CD1c-positive myeloid dendritic cell (primary cell): ENCODE results near the gene CEBPE.
A peak's percentile ranks its signal among the peaks of the same experiment; 100 is the strongest.

Experiments used
- DNase-seq: peaks from one replicate; pipeline ENCODE4 v3.0.0-alpha.2; 2016; ENCODE audit errors: extremely low spot score

Gene CEBPE

GRCh38 chr14:23102801-23103200, 16.3 kb downstream of the CEBPE start:
- DNase-seq, result no peak

GRCh38 chr14:23101986-23102625, 16.9 kb downstream of the CEBPE start:
- no peak for DNase-seq

- no peak for DNase-seq
Observed at GRCh38 chr14:23101213-23101970, 17.7 kb downstream of the CEBPE start.

DNA sequence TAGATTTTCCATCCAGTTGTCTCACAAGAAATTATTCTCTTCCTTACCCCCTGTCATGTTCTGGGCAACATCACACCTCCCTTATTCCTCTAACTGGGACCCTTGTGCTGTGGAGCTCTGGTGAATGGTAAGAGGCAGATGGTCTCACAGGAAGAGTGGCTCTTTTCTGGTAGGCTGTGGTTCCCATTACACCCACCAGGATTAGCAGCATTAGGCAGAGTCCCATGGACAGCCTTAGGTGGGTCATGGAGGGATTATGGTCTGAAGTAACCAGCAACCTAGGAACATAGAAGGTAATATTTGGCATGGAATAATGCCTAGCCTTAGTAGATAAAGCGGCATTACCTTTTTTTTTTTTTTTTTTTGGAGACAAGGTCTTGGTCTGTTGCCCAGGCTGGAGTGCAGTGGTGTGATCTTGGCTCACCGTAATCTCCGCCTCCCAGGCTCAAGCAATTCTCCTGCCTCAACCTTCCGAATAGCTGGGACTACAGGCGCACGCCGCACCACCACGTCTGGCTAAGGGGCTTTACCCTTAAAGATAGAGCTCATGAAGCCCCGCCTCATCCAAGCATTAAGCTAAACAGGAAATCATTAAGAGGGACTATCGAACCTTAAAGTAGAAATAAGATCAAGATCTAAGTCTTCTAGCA, 19.7 kb downstream of the CEBPE start:
- DNase-seq, result no peak

DNA sequence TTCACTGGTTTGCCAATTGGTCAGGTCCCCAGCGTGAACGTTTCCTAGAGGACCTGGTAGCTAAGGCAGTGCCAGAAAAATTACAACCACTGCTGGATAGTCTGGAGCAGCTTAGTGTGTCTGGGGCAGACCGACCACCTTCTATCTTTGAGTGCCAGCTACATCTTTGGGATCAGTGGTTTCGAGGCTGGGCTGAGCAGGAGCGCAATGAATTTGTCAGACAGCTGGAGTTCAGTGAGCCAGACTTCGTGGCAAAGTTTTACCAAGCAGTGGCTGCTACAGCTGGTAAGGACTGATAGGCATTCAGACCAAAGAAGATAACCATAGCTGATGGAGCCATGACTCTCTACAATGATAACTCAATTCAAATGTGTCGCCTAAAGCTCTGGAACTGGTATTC, 21.3 kb downstream of the CEBPE start:
- no peak for DNase-seq

DNA sequence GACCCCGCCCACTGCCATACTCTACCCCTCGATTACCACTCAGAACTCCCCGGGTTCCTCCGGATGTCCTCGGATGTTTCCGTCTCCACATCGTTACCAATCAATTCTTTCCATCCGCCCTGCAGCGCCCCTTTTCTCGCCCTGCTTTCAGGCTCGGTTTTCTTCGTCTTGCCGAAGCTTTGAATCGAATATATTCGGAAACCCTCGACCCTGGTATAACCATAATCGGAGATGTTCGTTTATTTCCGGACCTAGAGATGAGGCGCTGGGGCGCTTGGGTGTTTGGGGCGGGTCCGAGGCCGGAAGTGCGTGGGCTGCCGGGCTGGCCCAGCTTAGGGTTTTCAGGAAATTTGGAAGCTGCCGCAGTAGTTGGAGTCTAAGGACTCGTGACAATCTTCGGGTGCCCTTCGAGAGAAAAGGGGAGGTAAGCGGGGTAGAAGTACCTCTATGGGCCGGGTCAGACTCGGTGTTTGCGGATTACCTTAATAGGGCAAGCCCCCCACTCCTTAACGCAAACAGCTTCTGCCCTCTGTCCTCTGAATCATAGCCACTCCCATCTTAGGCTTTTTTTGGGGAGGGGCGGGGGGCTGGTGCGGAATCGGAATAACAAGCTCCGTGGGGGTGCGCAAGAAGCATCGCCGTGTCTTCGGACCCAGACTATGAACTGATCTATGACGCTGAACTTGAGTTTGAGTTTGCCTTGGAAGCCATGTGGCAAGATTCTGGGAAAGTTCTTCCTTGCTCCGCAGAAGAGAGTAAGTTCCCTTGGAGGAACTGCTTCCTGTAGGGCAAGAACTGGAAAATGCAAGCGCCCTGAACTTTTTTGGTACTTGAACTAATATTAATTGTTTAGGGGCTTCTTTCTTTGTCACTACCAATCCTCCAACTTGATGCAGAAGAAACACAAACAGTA, 23.6 kb downstream of the CEBPE start, which contains the start of gene C14orf119:
C14orf119 (plus strand) TSS at position 310 of the 913 bp plus-strand sequence. CDS start 2,154 bp downstream, outside the sequence.
- peak; percentile 100 for DNase-seq

- DNase-seq, result peak; percentile 82
Observed at GRCh38 chr14:23094666-23095195, 24.3 kb downstream of the CEBPE start, which contains the start of gene ACIN1. TSS of gene ACIN1 (minus strand) at chr14:23095136. CDS start at chr14:23095112, 24 bp downstream.

DNA sequence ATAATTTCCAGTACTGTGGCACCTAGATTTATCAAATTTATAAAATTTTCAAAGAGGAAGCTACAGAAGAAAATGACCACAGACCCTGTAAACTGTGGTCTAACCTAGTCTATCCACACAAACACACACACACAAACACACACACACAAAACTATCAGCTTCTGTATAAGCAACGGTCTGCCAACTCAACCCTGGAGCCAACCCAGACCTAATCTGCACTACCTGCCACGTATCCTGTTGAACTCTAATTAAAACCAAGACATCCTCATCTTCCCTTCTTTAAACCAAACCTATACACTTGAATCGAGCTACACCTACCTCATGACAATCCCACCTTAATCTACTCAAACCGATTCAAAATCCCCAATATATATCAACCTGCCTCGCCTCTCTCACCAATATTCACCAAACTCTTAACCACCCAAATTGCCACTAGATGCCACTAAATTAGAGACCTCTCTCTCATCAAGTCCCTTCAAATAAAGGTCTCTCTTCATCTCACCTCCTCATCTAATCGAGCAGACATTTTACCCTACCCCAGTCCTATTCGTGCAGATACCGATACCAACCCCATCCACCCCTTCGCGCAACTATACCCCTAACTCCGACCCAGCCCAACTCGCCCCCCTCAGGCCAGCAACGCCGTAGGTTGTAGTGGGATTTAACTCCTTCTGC, 24.9 kb downstream of the CEBPE start:
- DNase-seq, result no peak

DNA sequence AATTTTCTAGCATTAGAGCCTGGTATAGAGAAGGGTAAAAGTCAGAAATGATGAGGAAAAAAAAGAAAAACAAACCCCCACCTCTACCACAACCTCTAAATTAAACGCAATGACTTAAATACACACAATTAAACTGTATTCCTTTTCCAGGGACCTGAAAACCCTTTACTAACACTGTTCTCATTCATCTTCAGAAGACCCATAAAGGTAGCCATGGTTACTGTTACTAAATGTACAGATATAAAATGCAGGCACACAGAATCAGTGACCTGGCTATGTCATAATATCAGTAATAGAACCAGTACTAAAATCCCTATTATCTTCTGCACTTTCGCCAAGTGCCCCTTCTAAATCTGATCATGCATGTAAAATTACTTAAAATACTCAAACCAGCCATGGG, 25.5 kb downstream of the CEBPE start:
- DNase-seq, result no peak

DNA sequence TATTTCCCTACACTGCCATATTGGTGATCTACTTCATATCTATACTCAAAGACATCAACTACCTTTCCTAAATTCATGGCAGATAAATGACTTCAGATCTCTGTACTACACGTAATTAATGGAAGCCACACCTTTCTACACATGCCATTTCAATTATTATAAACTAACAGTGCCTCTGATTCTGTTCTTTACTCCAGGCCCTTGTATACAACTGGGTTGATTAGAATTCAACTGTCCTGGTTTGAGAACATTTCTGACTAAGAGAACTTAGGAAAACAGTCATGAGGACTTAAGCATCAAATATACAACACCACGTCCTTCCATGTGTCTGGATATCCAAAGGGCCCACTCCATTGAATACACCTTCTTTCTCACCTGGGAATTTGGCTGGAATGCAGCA, 26.0 kb downstream of the CEBPE start:
- DNase-seq, result no peak

- no peak for DNase-seq
Observed at GRCh38 chr14:23091294-23092225, 27.5 kb downstream of the CEBPE start.

- DNase-seq, result no peak
Observed at GRCh38 chr14:23090254-23090636, 28.8 kb downstream of the CEBPE start.

DNA sequence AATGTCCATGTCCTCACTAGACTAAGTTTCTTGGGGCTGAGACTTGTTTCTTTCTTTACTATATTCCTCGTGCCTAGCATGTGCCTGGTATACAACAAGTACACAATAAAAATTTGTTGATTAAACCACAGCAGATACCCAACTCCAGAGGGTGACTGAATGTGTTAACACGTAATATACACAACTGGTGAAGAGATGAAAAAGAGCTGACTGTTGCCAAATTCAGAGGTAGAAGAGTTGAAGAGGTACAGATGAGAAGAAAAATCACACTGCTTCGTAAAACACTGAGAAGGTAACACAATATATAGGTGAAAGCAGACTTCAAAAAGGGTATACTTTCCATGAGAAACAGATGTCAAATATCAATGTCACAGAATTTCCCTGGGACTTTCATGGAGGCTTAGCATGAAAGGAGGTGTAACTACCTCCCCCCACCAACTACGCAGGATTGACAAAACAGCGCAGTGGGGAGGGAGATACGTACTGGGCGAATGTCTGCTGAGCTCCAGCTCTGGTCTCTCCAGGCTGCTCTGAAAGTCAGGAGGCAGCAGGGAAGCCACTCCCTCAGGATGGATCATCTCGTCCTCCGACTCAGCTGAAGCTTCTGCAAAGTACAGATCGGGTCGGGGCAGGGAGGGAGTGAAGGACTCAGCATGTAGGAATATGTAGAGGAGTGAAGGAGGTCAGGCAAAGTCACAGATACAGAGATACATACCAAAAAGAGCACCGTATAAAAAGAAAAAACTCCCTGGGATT, 29.4 kb downstream of the CEBPE start:
- no peak for DNase-seq

- DNase-seq, result no peak
Observed at GRCh38 chr14:23086565-23086964, 32.5 kb downstream of the CEBPE start.

DNA sequence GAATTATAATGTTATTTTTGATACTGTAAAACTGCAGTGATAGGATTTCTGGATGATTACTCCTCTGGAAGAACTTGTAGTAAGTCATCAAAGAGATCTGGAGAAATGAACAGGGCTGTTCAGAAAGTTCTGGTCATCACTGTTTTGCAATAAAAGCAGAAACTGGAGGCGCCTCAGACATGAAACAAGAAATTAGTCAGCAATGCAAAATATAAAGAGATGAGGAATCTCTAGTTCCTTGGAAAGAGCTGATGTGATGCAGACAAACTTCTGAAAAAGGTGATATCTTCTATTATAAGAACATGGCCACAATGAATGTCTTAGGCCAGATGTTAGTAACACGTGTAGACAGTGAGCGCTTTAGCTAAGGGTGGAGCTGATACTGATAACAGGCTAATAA, 33.6 kb downstream of the CEBPE start:
- peak; percentile 84 for DNase-seq

GRCh38 chr14:23080474-23080873, 38.6 kb downstream of the CEBPE start:
- no peak for DNase-seq

- peak; percentile 58 for DNase-seq
Observed at GRCh38 chr14:23079716-23080115, 39.3 kb downstream of the CEBPE start.

GRCh38 chr14:23078692-23079116, 40.4 kb downstream of the CEBPE start:
- DNase-seq, result peak; percentile 92

GRCh38 chr14:23077962-23078361, 41.1 kb downstream of the CEBPE start:
- DNase-seq, result no peak
